Measurements from ENCODE around the gene TICRR. TPM values are rescaled to one million over a fixed set of nuclear protein-coding genes. Genes with fewer than 3 reads are reported as not detected.

The TICRR gene
- total RNA-seq, 2 donors from 2014 or later: under 0.01 TPM; not detected in 1

- ATAC-seq (no peak), DNase-seq (no peak)
- Histone ChIP-seq H3K27ac (no peak overlapping the region), H3K4me3 (no peak overlapping the region), H3K27me3 (no peaks in the 10 kb centered on the region), H3K36me3 (replicated peaks in 1 of 2; ENCODE audit: insufficient read depth in 1 of 2, low read depth in 2 of 2) (no peaks in the 10 kb centered on the region), H3K4me1 (no peaks in the 10 kb centered on the region), H3K9me3 (no peaks in the 10 kb centered on the region)
- no peak for TF ChIP-seq CTCF (IDR thresholded peaks at IDR 0.05)
- intact Hi-C loops (cut with DNase I): loop anchor here (10.0 kb wide), 1 partner anchor 195 kb away; no protein-coding TSS in a partner anchor
- 55 to 66% methylated on average over 4 to 5 of the region's 5 CpGs for WGBS, 2 donors
These were observed 15.5 kb upstream of the TICRR start for GRCh38 chr15:89559769-89560264.

- Histone ChIP-seq H3K27me3 (no peaks in the 10 kb centered on the region), H3K4me1 (no peaks in the 10 kb centered on the region), H3K9me3 (no peaks in the 10 kb centered on the region), H3K36me3 (replicated peaks in 1 of 2; ENCODE audit: insufficient read depth in 1 of 2, low read depth in 2 of 2) (no peaks in the 10 kb centered on the region), H3K27ac (no peak overlapping the region), H3K4me3 (no peak overlapping the region)
- ATAC-seq (no peak), DNase-seq (no peak)
- intact Hi-C loops (cut with DNase I): no loop called here
- 62 to 78% methylated on average over 7 of the region's 7 CpGs for WGBS, 2 donors
- TF ChIP-seq CTCF (IDR thresholded peaks at IDR 0.05): no peak
- TF ChIP-seq POLR2A (IDR thresholded peaks at IDR 0.05): no peak
These were observed 9.1 kb upstream of the TICRR start for GRCh38 chr15:89566181-89566580.

- ATAC-seq (no peak), DNase-seq (no peak)
- H3K9me3 ChIP-seq: no peaks in the 10 kb centered on the region
- H3K4me3 ChIP-seq: no peak overlapping the region
- H3K36me3 ChIP-seq (replicated peaks in 1 of 2; ENCODE audit: insufficient read depth in 1 of 2, low read depth in 2 of 2): no peaks in the 10 kb centered on the region
- no peak overlapping the region for H3K27ac ChIP-seq
- no peaks in the 10 kb centered on the region for H3K4me1 ChIP-seq
- intact Hi-C loops (cut with DNase I): no loop called here
- WGBS, 2 donors: 83 to 92% methylated on average over 5 of the region's 5 CpGs
- TF ChIP-seq POLR2A (IDR thresholded peaks at IDR 0.05) (no peak), CTCF (IDR thresholded peaks at IDR 0.05) (no peak)
- H3K27me3 ChIP-seq: no peaks in the 10 kb centered on the region
These were observed 8.5 kb upstream of the TICRR start for GRCh38 chr15:89566621-89567294.

- Histone ChIP-seq H3K9me3 (no peaks in the 10 kb centered on the region), H3K27ac (no peak overlapping the region), H3K36me3 (replicated peaks in 1 of 2; ENCODE audit: insufficient read depth in 1 of 2, low read depth in 2 of 2) (no peaks in the 10 kb centered on the region), H3K4me3 (no peak overlapping the region), H3K4me1 (no peaks in the 10 kb centered on the region), H3K27me3 (no peaks in the 10 kb centered on the region)
- intact Hi-C loops (cut with DNase I): no loop called here
- DNase-seq (no peak), ATAC-seq (no peak)
- TF ChIP-seq POLR2A (IDR thresholded peaks at IDR 0.05) (no peak), CTCF (IDR thresholded peaks at IDR 0.05) (no peak)
- 74 to 77% methylated on average over 7 of the region's 7 CpGs for WGBS, 2 donors
These were observed 6.1 kb upstream of the TICRR start for GRCh38 chr15:89569090-89569745.
